H1 (cell line): ENCODE measurements around the gene SYK. TPM values are rescaled to one million over a fixed set of nuclear protein-coding genes. Genes with fewer than 3 reads are reported as not detected.

Experiments used
- MAFK ChIP-seq: IDR thresholded peaks from 2 replicates; pipeline ENCODE4 v1.6.1; 2012; ENCODE audit warnings: low read depth, mild to moderate bottlenecking, improper control_type of control experiment, low read length
- polyA plus RNA-seq, 7 experiments: library from polyadenylated mRNA; depleted of rRNA in 3 of 7; stranded (reverse) in 5 of 7; unstranded in 2 of 7; fragments of >200 nt in 5 of 7; fragments of 200-250 nt in 2 of 7; gene quantifications; 1 replicate in 5 of 7; 2 replicates in 1 of 7; 4 replicates in 1 of 7; pipeline versions ENCODE4 v1.2.1 to v1.2.3, GENCODE V29; 2011 to 2013; ENCODE audit warnings: missing spikeins in 2 of 7, mixed read lengths in 2 of 7
- total RNA-seq: library from RNA; stranded (reverse); fragmentation: NEBNext Ultra II Directional; extraction: Animal tissue kit (Norgen Biotek cat#: 25700); gene quantifications from 2 replicates; pipeline ENCODE4 v1.2.1, GENCODE V29; 2021

The SYK gene
- total and polyA plus RNA-seq, 2 of the 8 experiments (the other 6 are each of a cell fraction or from before 2014, with no cell fraction given): 1.5 to 4.4 TPM

GRCh38 chr9:90860382-90860781 lies 58.8 kb downstream of the SYK start (continued):
- no peak for TF ChIP-seq MAFK
